A673 (cell line): ENCODE data around the gene ORAI3. TPM values are rescaled to one million over a fixed set of nuclear protein-coding genes. Genes with fewer than 3 reads are reported as not detected.

Experiments
- BruUV-seq: library from RNA; stranded (reverse); fragments of 400-500 nt; replicated peaks from 2 replicates; lab custom pipeline; 2021; lab: Mats Ljungman, UMichigan
- CTCF ChIA-PET: fragments of 300-600 bp; sonication (Branson Sonifier 250); formaldehyde crosslinking; loops from one replicate; lab custom pipeline; 2022; ENCODE audit warnings: antibody characterized with exemption; lab: Charles Lee
- POLR2A ChIA-PET: fragments of 300-600 bp; sonication (Branson Sonifier 250); formaldehyde crosslinking; loops from one replicate; lab custom pipeline; 2022; ENCODE audit warnings: antibody characterized with exemption; ENCODE audit not compliant: low non-redundant PET; lab: Charles Lee
- DNase-seq: peaks from one replicate; pipeline ENCODE4 v3.0.0-alpha.2; 2015; ENCODE audit warnings: low spot score
- H3K27ac ChIP-seq: fragments of 200-600 bp; sonication (generic); 2 replicates; pipeline ENCODE4 v1.5.1; 2016; ENCODE audit warnings: mixed run types, low read depth, mild to moderate bottlenecking, mixed read lengths, antibody characterized with exemption, low read length; ENCODE audit not compliant: poor library complexity, severe bottlenecking
- H3K27me3 ChIP-seq: fragments of 200-600 bp; sonication (generic); replicated peaks from 2 replicates; pipeline ENCODE4 v1.6.1; 2017; ENCODE audit warnings: mixed run types, low read depth, mild to moderate bottlenecking, mixed read lengths, antibody characterized with exemption, low read length; ENCODE audit not compliant: insufficient read depth, poor library complexity
- H3K36me3 ChIP-seq: fragments of 200-600 bp; sonication (generic); 2 replicates; pipeline ENCODE4 v1.6.1; 2016; ENCODE audit warnings: mixed run types, mild to moderate bottlenecking, mixed read lengths, antibody characterized with exemption, low read length; ENCODE audit not compliant: insufficient read depth, poor library complexity, severe bottlenecking
- H3K4me1 ChIP-seq: fragments of 200-600 bp; sonication (generic); 2 replicates; pipeline ENCODE4 v1.6.1; 2017; ENCODE audit warnings: mixed run types, mild to moderate bottlenecking, mixed read lengths, antibody characterized with exemption, low read length; ENCODE audit not compliant: insufficient read depth, poor library complexity, severe bottlenecking
- H3K4me3 ChIP-seq: fragments of 200-600 bp; sonication (generic); 2 replicates; pipeline ENCODE4 v1.5.1; 2016; ENCODE audit warnings: low read depth, mixed run types, mild to moderate bottlenecking, mixed read lengths, low read length; ENCODE audit not compliant: poor library complexity, severe bottlenecking
- H3K9me3 ChIP-seq: fragments of 200-600 bp; sonication (generic); 2 replicates; pipeline ENCODE4 v1.6.1; 2016; ENCODE audit warnings: mixed run types, low read depth, mild to moderate bottlenecking, mixed read lengths, antibody characterized with exemption, low read length; ENCODE audit not compliant: poor library complexity, severe bottlenecking
- CTCF ChIP-seq: fragments of 300-800, 200-600 bp; sonication (generic); conservative IDR thresholded peaks from 2 replicates; pipeline ENCODE4 v1.5.1; 2017; ENCODE audit warnings: low read depth, mild to moderate bottlenecking, antibody characterized with exemption, low read length, moderate library complexity, mixed read lengths
- EZH2 ChIP-seq: fragments of 200-600 bp; sonication (generic); IDR thresholded peaks from 2 replicates; pipeline ENCODE4 v1.6.1; 2017; ENCODE audit warnings: borderline replicate concordance, low read depth, mild to moderate bottlenecking, mixed read lengths, antibody characterized with exemption, low read length; ENCODE audit not compliant: poor library complexity, severe bottlenecking
- intact Hi-C: fragments of 100-400 bp; cut with micrococcal nuclease; formaldehyde crosslinking; loops from one replicate; pipeline ENCODE4 v1.10.0; 2022; ENCODE audit not compliant: unreplicated experiment
- total RNA-seq: library from RNA; stranded (reverse); gene quantifications from 2 replicates; pipeline ENCODE4 v1.2.3, GENCODE V29; 2021

Gene ORAI3
- total RNA-seq, 1 experiment from 2014 or later: 2.1 TPM

DNA sequence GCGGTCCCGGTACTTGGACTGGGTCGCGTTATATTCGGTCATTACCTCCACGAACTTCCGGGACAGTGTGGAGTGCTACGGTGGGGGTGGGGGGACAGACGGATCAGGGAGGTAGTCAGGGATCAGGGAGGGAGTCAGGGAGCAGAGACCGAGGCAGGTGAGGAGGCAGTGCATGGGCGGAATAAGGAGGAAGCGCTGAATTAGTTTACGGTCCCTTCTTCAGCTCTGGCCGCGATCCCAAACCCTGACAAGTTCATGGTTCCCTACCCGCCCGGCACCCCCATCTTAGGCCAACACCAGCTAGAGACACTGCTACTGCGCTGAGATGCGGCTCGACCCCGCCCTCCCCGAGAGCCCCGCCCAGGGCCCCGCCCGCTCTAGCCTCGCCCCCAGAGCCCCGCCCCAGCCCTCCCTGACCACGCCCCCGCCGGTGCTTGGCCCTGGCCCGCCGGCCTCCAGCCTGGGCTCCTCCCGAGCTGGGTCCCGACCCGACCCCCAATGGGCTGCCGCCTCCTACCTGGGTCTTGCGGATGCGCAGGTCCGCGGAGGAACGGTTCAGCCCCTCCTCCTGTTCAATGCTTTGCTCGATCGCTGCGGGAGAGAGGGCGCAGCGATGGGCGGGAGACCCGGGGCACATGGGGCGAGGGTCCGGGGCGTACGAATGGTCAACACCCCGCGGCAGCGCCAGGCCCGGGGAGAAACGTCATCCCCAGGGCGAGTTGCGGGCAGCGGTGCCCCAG is 48.3 kb downstream of the ORAI3 start:
- TF ChIP-seq EZH2 (no peak), CTCF (no peak)
- H3K27me3 ChIP-seq: no peaks in the 10 kb centered on the region
- peak overlapping the region; percentile 50 for H3K4me3 ChIP-seq
- DNase-seq: peak; percentile 72
- no peaks in the 10 kb centered on the region for H3K4me1 ChIP-seq
- H3K9me3 ChIP-seq: no peaks in the 10 kb centered on the region
- no TSS peak for BruUV-seq
- intact Hi-C loops: loop anchor here (5.0 kb wide), 1 partner anchor 145 kb away; no protein-coding TSS in a partner anchor
- ChIA-PET POLR2A (interaction anchor here (0.6 kb wide), 1 partner anchor 121 kb away, joined by 4 read pairs; no protein-coding TSS in a partner anchor), CTCF (interaction anchor here (1.0 kb wide), 1 partner anchor 12 kb away, joined by 5 read pairs; the partner anchor contains the start of gene HSD3B7)
- H3K36me3 ChIP-seq: no peaks in the 10 kb centered on the region
- no peak overlapping the region for H3K27ac ChIP-seq

DNA sequence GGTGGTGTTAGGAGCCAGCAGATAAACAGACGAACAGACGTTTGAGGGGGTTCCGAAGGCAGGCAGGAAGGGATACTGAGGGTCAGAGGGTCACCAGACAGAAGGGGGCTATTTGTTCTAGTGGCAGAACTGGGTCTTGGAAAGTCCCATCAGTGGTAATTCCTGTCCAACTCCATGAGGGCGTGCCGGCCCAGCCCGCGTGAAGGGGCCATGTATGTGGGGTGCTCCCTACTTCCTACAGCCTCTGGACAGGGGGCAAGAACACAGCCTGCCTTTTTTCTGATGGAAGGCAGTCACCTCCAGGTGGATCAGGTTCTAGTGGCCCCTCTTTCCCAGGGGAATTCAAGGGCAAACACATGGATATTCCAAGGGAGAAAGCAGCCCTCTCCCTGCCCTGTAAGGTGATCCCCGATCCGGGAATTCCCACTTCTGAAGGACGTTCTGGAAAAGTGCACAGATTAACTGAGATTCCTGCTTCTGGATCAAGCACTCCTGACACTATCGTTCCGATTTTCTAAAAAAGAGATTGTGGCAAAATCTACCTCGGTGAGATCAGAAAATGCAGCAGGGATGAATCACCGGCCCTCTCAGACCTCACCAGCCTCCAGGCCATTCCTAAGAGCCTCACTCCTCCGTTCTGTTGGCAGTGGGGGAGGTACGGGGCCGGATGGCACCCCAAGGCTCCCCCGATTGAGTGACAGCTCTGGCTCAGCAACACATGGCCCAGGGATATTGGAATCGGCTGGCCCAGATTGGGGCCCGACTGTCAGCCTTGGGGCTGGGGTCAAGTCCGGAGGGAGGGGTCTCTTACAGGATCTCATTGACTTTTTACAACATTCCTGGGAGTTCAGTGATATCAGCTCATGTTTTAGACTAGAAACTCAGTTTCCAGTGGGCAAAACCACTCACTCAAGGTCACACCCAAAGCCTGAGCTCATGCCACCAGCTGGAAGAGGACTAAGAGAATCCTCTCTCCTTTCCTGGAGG is 49.1 kb downstream of the ORAI3 start:
- Histone ChIP-seq H3K4me1 (no peaks in the 10 kb centered on the region), H3K27me3 (no peaks in the 10 kb centered on the region), H3K4me3 (peak overlapping the region; percentile 50), H3K9me3 (no peaks in the 10 kb centered on the region), H3K36me3 (no peaks in the 10 kb centered on the region), H3K27ac (no peak overlapping the region)
- DNase-seq: no peak
- intact Hi-C loops: loop anchor here (5.0 kb wide), 1 partner anchor 144 kb away; no protein-coding TSS in a partner anchor
- TF ChIP-seq EZH2: no peak
- TF ChIP-seq CTCF: no peak
- ChIA-PET POLR2A (interaction anchor here (0.6 kb wide), 1 partner anchor 120 kb away, joined by 4 read pairs; no protein-coding TSS in a partner anchor), CTCF (interaction anchor here (1.0 kb wide), 1 partner anchor 13 kb away, joined by 5 read pairs; the partner anchor contains the start of gene HSD3B7)
- no TSS peak for BruUV-seq
